A549 (cell line): ENCODE results near the gene SLC16A10. TPM values are rescaled to one million over a fixed set of nuclear protein-coding genes. Genes with fewer than 3 reads are reported as not detected.

Experiments used
- ATAC-seq, 2 experiments: fragments of 200-7000 bp in 1 of 2; fragments of >200 bp in 1 of 2; cut with Nextera tagmentation in 1 of 2; cut with Tn5 transposase in 1 of 2; 3 replicates each; pipeline versions ENCODE4 v1.8.0 to v1.9.1; 2018 to 2020; ENCODE audit warnings: mild to moderate bottlenecking in 1 of 2, moderate library complexity in 1 of 2
- CTCF ChIA-PET: fragments of 300-600 bp; sonication (Branson Sonifier 250); formaldehyde crosslinking; extraction: SDS; loops from one replicate; lab custom pipeline; 2021; ENCODE audit warnings: antibody characterized with exemption, inconsistent platforms; lab: Yijun Ruan, JAX
- POLR2A ChIA-PET: fragments of 350-600 bp; formaldehyde crosslinking; extraction: SDS; loops from one replicate; lab custom pipeline; 2021; ENCODE audit warnings: antibody characterized with exemption, inconsistent platforms; lab: Yijun Ruan, JAX
- DNase-seq, 2 experiments: peaks; one replicate each; pipeline versions ENCODE4 v3.0.0 to v3.0.0-alpha.2; 2011 to 2016; ENCODE audit warnings: low read depth in 1 of 2, low spot score in 1 of 2
- FAIRE-seq: peaks from 2 replicates; lab custom pipeline; 2011; peaks lifted over from hg19 to GRCh38; lab: Jason Lieb, UNC
- H3K27ac ChIP-seq, 2 experiments: fragments of >200 bp; sonication (Bioruptor Twin); formaldehyde crosslinking; 3 replicates each; pipeline ENCODE4 v1.5.1; 2016 to 2017
- H3K4me1 ChIP-seq: fragments of >200 bp; sonication (Bioruptor Twin); formaldehyde crosslinking; 3 replicates; pipeline ENCODE4 v1.6.1; 2016
- H3K4me2 ChIP-seq: fragments of >200 bp; sonication (Bioruptor Twin); formaldehyde crosslinking; 3 replicates; pipeline ENCODE4 v1.6.1; 2016
- H3K4me3 ChIP-seq: fragments of >200 bp; sonication (Bioruptor Twin); formaldehyde crosslinking; 3 replicates; pipeline ENCODE4 v1.5.1; 2016
- H3K9me3 ChIP-seq: fragments of >200 bp; sonication (Bioruptor Twin); formaldehyde crosslinking; 3 replicates; pipeline ENCODE4 v1.6.1; 2016
- BCL3 ChIP-seq: fragments of >200 bp; sonication (Bioruptor Twin); formaldehyde crosslinking; IDR thresholded peaks from 3 replicates; pipeline ENCODE4 v1.6.1; 2016
- CHD4 ChIP-seq: fragments of 200-600 bp; sonication (generic); IDR thresholded peaks from 2 replicates; pipeline ENCODE4 v1.6.1; 2016; ENCODE audit warnings: antibody characterized with exemption, mild to moderate bottlenecking, borderline replicate concordance
- FOSB ChIP-seq: fragments of 250-450 bp; sonication (Bioruptor Pico); IDR thresholded peaks from 2 replicates; pipeline ENCODE4 v1.5.0; 2020; ENCODE audit warnings: mild to moderate bottlenecking, moderate library complexity
- HES2 ChIP-seq: fragments of >200 bp; sonication (Bioruptor Twin); formaldehyde crosslinking; IDR thresholded peaks from 2 replicates; pipeline ENCODE4 v1.6.1; 2016
- HOXA7 ChIP-seq: fragments of 250-450 bp; sonication (Bioruptor Pico); IDR thresholded peaks from 2 replicates; pipeline ENCODE4 v1.5.0; 2020; ENCODE audit warnings: mild to moderate bottlenecking, moderate library complexity
- JUNB ChIP-seq: fragments of >200 bp; sonication (Bioruptor Twin); formaldehyde crosslinking; IDR thresholded peaks from 2 replicates; pipeline ENCODE4 v1.6.1; 2016
- MAFK ChIP-seq: fragments of 450-650 bp; IDR thresholded peaks from 2 replicates; pipeline ENCODE4 v1.6.1; 2014; ENCODE audit not compliant: partially characterized antibody
- MAX ChIP-seq: IDR thresholded peaks from 2 replicates; pipeline ENCODE4 v1.6.1; 2012
- NFE2L2 ChIP-seq: fragments of 150-350 bp; conservative IDR thresholded peaks from 2 replicates; pipeline ENCODE4 v1.6.1; 2014; ENCODE audit warnings: low read length
- PBX3 ChIP-seq: IDR thresholded peaks from 2 replicates; pipeline ENCODE4 v1.6.1; 2012
- RAD21 ChIP-seq, 2 experiments: fragments of >200 bp in 1 of 2; sonication (Bioruptor Twin) in 1 of 2; formaldehyde crosslinking in 1 of 2; IDR thresholded peaks in 1 of 2; conservative IDR thresholded peaks in 1 of 2; 2 replicates in 1 of 2; 3 replicates in 1 of 2; pipeline ENCODE4 v1.6.1; 2012 to 2018; ENCODE audit warnings: inconsistent platforms in 1 of 2
- WGBS: methylation state at CpG from one replicate; pipeline ENCODE4 v1.1.6; 2017; ENCODE audit errors: missing lambda C conversion rate; 5-methylcytosine and 5-hydroxymethylcytosine counted together
- polyA plus RNA-seq, 4 experiments: library from polyadenylated mRNA; depleted of rRNA in 3 of 4; stranded (reverse); fragments of >200 nt; fragmentation: RNase III in 1 of 4; extraction: RNeasy Plus Mini Kit Qiagen cat#74134 plus additional on column Dnase treatment in 1 of 4; gene quantifications; 2 replicates in 3 of 4; 3 replicates in 1 of 4; pipeline ENCODE4 v1.2.3, GENCODE V29; 2011 to 2017
- TF ChIP-seq, protein P1 (sequence below): fragments of 250-450 bp; sonication (Bioruptor Pico); IDR thresholded peaks from 2 replicates; pipeline ENCODE4 v1.5.0; 2020; ENCODE audit warnings: low read depth, mild to moderate bottlenecking, moderate library complexity
- TF ChIP-seq, protein P2 (sequence below): fragments of 150-350 bp; IDR thresholded peaks from 2 replicates; pipeline ENCODE4 v1.6.1; 2014; ENCODE audit warnings: low read depth, mild to moderate bottlenecking, low read length

The SLC16A10 gene
- polyA plus RNA-seq, 2 of the 4 experiments (the other 2 are of a cell fraction): 0.27 to 1.00 TPM

DNA sequence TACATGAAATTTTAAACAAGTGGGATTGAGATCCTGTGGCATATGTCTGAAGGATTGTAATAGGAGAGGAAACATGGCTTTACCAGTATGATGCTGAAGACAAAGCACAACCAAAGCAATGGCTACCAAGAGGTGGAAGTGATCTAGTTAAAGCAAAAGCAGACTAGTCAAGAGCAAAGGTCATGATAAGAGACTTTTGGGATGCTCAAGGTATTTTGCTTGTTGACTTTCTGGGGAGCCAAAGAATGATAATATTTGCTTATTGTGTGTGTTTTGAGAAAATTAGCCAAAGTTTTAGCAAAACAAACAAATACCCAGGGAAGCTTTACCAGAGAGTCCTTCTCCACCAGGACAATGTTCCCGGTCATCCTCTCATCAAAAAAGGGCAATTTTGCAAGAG, 20.3 kb downstream of the SLC16A10 start (continued):
- TF ChIP-seq HES2 (no peak), PBX3 (no peak)

GRCh38 chr6:111110036-111110435, 22.7 kb downstream of the SLC16A10 start:
- no peak for FAIRE-seq
- no peak for ATAC-seq
- ChIA-PET POLR2A (no interaction called here), CTCF (no interaction called here)
- Histone ChIP-seq H3K27ac (no peak overlapping the region), H3K4me3 (no peak overlapping the region), H3K9me3 (peaks cover 6% of the 10 kb centered on the region; the same call in 2 of the 3 replicates), H3K4me1 (no peaks in the 10 kb centered on the region), H3K4me2 (no peak overlapping the region)
- DNase-seq: no peak
- 75% methylated on average over 3 of the region's 3 CpGs for WGBS
- no peak for TF ChIP-seq CHD4

GRCh38 chr6:111113336-111114086, 26.2 kb downstream of the SLC16A10 start:
- H3K4me2 ChIP-seq: no peak overlapping the region
- no peaks in the 10 kb centered on the region for H3K4me1 ChIP-seq
- DNase-seq (peak in 1 of 2 experiments; percentile 2), FAIRE-seq (no peak), ATAC-seq (no peak)
- H3K9me3 ChIP-seq: no peaks in the 10 kb centered on the region
- TF ChIP-seq, protein P1, sequence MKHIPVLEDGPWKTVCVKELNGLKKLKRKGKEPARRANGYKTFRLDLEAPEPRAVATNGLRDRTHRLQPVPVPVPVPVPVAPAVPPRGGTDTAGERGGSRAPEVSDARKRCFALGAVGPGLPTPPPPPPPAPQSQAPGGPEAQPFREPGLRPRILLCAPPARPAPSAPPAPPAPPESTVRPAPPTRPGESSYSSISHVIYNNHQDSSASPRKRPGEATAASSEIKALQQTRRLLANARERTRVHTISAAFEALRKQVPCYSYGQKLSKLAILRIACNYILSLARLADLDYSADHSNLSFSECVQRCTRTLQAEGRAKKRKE: no peak
- TF ChIP-seq MAFK (peak; percentile 94), CHD4 (no peak), BCL3 (no peak)
- H3K27ac ChIP-seq: no peak overlapping the region
- H3K4me3 ChIP-seq: no peak overlapping the region
- 51% methylated on average over 7 of the region's 7 CpGs for WGBS
- ChIA-PET POLR2A (no interaction called here), CTCF (interaction anchor here (0.9 kb wide), 1 partner anchor 24 kb away, joined by 3 read pairs; no protein-coding TSS in a partner anchor)

GRCh38 chr6:111114087-111114443, 26.8 kb downstream of the SLC16A10 start:
- Histone ChIP-seq H3K4me3 (no peak overlapping the region), H3K4me2 (no peak overlapping the region), H3K4me1 (no peaks in the 10 kb centered on the region), H3K9me3 (no peaks in the 10 kb centered on the region), H3K27ac (no peak overlapping the region)
- ATAC-seq (no peak), FAIRE-seq (no peak), DNase-seq (no peak)
- POLR2A ChIA-PET: no interaction called here
- WGBS: 40% methylated on average over 2 of the region's 2 CpGs
- CTCF ChIA-PET: no interaction called here
- TF ChIP-seq MAX: no peak
- TF ChIP-seq FOSB: no peak
- TF ChIP-seq NFE2L2: no peak
- no peak for TF ChIP-seq JUNB
- TF ChIP-seq RAD21 (conservative IDR thresholded peaks at IDR 0.05 in 1 of 2, IDR thresholded peaks at IDR 0.05 in 1 of 2): no peak
- TF ChIP-seq, protein P2, sequence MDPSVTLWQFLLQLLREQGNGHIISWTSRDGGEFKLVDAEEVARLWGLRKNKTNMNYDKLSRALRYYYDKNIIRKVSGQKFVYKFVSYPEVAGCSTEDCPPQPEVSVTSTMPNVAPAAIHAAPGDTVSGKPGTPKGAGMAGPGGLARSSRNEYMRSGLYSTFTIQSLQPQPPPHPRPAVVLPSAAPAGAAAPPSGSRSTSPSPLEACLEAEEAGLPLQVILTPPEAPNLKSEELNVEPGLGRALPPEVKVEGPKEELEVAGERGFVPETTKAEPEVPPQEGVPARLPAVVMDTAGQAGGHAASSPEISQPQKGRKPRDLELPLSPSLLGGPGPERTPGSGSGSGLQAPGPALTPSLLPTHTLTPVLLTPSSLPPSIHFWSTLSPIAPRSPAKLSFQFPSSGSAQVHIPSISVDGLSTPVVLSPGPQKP: no peak
- TF ChIP-seq HOXA7 (CRISPR knock-in tag): no peak
